BE2C (cell line): ENCODE results near the gene PHACTR1.

Experiments
- DNase-seq: peaks from one replicate; pipeline ENCODE4 v3.0.0-alpha.2; 2020
- H3K27me3 ChIP-seq: fragments of 250-450 bp; sonication (Bioruptor Pico); 2 replicates; pipeline ENCODE4 v1.5.1; 2020; ENCODE audit warnings: mild to moderate bottlenecking
- H3K36me3 ChIP-seq: fragments of 250-450 bp; sonication (Bioruptor Pico); 2 replicates; pipeline ENCODE4 v1.5.1; 2020; ENCODE audit warnings: mild to moderate bottlenecking
- H3K4me1 ChIP-seq: fragments of 250-450 bp; sonication (Bioruptor Pico); 2 replicates; pipeline ENCODE4 v1.5.1; 2020
- H3K4me3 ChIP-seq: 2 replicates; pipeline ENCODE4 v1.5.1; 2011; ENCODE audit warnings: low read depth, low read length
- H3K9me3 ChIP-seq: fragments of 250-450 bp; sonication (Bioruptor Pico); 2 replicates; pipeline ENCODE4 v1.5.1; 2020
- CTCF ChIP-seq: IDR thresholded peaks from 2 replicates; pipeline ENCODE4 v1.5.1; 2012; ENCODE audit warnings: mild to moderate bottlenecking, low read depth, low read length

The PHACTR1 gene

GRCh38 chr6:12977206-12977605, 260.6 kb downstream of the PHACTR1 start:
- Histone ChIP-seq H3K27me3 (no peaks in the 10 kb centered on the region), H3K4me3 (no peak overlapping the region), H3K36me3 (no peaks in the 10 kb centered on the region), H3K4me1 (no peaks in the 10 kb centered on the region), H3K9me3 (no peaks in the 10 kb centered on the region)
- DNase-seq, result no peak
- TF ChIP-seq CTCF, result no peak

DNA sequence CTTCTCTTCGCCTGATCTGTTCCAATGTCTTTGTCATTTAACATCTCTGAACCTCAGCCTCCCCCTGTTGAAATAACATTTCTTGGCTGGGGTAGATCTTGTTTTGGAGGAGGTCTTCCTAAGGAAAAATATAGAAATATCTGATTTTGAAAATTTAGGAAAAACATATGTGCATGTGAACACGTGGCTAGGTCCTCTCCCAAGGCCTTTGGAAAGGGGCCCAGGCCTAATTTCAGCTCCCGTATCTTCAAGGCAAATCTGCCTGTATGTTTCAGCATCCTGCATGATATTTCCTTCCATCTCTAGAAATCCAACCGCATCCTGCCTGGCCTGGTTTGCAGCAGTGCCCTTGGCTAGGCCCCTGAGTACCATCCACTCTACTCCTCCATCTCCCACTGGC, 261.2 kb downstream of the PHACTR1 start:
- Histone ChIP-seq H3K4me3 (no peak overlapping the region), H3K27me3 (no peaks in the 10 kb centered on the region), H3K9me3 (no peaks in the 10 kb centered on the region), H3K4me1 (no peaks in the 10 kb centered on the region), H3K36me3 (no peaks in the 10 kb centered on the region)
- DNase-seq, result no peak
- no peak for TF ChIP-seq CTCF

GRCh38 chr6:12980741-12981140, 264.2 kb downstream of the PHACTR1 start:
- TF ChIP-seq CTCF, result no peak
- DNase-seq, result no peak
- no peak overlapping the region for H3K4me3 ChIP-seq
- no peaks in the 10 kb centered on the region for H3K27me3 ChIP-seq
- no peaks in the 10 kb centered on the region for H3K9me3 ChIP-seq
- no peaks in the 10 kb centered on the region for H3K4me1 ChIP-seq
- no peaks in the 10 kb centered on the region for H3K36me3 ChIP-seq

GRCh38 chr6:12984776-12985175, 268.2 kb downstream of the PHACTR1 start:
- H3K27me3 ChIP-seq, result no peaks in the 10 kb centered on the region
- no peaks in the 10 kb centered on the region for H3K4me1 ChIP-seq
- H3K36me3 ChIP-seq, result no peaks in the 10 kb centered on the region
- no peak overlapping the region for H3K4me3 ChIP-seq
- no peak for TF ChIP-seq CTCF
- H3K9me3 ChIP-seq, result no peaks in the 10 kb centered on the region
- no peak for DNase-seq

- Histone ChIP-seq H3K36me3 (no peaks in the 10 kb centered on the region), H3K27me3 (no peaks in the 10 kb centered on the region), H3K4me1 (no peaks in the 10 kb centered on the region), H3K9me3 (no peaks in the 10 kb centered on the region), H3K4me3 (no peak overlapping the region)
- DNase-seq, result no peak
- no peak for TF ChIP-seq CTCF
Observed at GRCh38 chr6:12987783-12988182, 271.2 kb downstream of the PHACTR1 start.

DNA sequence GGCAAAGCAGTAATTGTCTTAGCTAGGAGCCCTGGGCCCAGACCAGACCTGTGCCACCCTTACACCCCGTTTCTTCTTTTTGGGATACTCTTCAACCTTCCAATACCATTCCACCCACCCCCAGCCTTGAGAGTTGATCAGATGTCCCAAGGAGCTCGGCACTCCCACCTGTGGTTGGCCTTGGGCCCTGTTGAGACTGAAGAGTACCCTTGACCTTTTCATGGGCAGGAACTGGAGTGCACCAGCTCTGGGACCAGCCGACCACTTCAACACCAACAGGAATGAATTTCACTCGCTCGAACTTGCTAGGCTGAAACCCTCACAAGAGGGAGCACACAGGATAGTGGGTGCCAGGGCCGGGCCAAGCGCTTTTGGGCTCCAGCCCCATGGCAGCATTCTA, 273.6 kb downstream of the PHACTR1 start:
- Histone ChIP-seq H3K27me3 (no peaks in the 10 kb centered on the region), H3K36me3 (no peaks in the 10 kb centered on the region), H3K9me3 (no peaks in the 10 kb centered on the region), H3K4me1 (no peaks in the 10 kb centered on the region), H3K4me3 (no peak overlapping the region)
- no peak for TF ChIP-seq CTCF
- DNase-seq, result no peak
